ENCODE data around the gene SLC12A6.
"Not testable (repeated sequence)": the region's sequence is repeated elsewhere in the genome, so short reads cannot be mapped to it uniquely, and the experiment has no call there.

SLC12A6 gene

DNA sequence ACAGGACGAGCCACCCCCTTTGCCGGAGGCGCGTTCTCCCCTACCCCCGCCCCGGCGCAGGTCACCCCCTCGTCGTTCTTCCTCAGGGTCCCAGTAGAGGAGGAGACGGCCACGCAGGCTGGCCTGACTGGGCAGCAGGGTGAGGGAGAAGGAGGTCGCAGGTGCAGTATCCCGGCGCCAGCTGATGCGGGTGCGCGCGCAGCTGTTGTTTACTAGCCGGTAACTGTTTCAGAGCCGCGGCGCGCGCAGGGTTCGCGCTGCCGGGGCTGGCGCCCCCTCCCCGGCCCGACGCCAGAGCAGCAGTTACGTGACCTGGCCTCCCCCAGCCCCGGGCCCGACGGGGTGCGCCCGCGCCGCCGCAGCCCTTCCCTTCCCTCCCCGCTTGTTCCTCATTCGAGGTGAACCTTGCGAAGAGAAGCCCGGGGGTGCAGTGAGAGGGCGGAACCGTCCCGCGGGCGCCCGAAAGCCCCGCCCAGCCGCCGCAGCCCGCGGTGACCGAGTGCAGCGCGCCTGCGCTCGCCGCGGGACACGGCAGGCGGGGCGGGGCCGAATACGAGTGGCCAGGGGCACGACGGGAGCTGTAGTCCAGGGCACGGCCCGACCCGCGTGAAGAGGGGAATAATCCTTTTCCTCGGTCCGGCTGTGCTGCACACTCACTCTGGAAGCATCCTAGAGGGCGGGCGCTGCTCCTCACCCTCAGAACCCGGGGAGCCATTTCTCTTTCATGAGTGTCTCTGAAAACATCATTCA lies at the start of gene SLC12A6:
TSS of gene SLC12A6 (minus strand) at position 225 of the 750 bp plus-strand sequence. CDS start 1,101 bp downstream, outside the sequence.
- peak; percentile 91 for DNase-seq

- DNase-seq = not testable (repeated sequence)
Measured at GRCh38 chr15:34381829-34382521, 44.4 kb upstream of the SLC12A6 start.

DNA sequence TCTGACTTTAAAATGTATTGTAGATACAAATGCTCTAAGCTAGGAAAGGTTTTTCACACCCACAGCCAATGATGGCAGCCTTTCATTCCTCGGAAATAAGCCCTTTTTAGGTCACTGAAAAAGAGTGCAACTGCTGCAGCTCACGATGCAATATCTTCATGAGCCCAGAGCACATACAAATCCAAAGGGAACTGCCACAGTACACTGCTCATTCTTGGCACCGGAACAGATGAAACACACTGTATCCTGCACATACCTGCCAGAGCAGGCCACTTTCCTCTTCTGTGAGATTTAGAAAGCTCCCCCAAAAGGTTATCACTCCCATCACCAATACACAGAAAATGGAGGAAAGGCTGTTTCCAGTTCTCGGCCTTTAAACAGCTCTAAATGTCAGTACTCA lies 42.9 kb upstream of the SLC12A6 start:
- DNase-seq = not testable (repeated sequence)

DNA sequence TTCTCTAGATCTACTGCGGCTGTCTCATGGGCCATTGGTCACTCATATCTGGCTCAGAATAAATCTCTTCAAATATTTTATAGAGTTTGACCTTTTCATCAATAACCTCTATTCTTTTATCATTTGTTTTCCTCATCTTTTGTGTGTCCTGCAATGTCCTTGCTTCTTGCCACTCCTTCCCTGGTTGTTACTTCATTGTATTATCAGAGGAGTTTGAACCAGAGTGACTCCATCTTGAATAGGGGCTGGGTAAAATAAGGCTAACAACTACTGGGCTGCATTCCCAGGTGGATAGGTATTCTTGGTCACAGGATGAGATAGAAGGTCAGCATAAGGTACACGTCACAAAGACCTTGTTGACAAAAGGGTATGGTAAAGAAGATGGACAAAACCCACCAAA lies 39.3 kb upstream of the SLC12A6 start:
- no peak for DNase-seq

GRCh38 chr15:34375541-34375940 lies 38.0 kb upstream of the SLC12A6 start:
- not testable (repeated sequence) for DNase-seq

DNA sequence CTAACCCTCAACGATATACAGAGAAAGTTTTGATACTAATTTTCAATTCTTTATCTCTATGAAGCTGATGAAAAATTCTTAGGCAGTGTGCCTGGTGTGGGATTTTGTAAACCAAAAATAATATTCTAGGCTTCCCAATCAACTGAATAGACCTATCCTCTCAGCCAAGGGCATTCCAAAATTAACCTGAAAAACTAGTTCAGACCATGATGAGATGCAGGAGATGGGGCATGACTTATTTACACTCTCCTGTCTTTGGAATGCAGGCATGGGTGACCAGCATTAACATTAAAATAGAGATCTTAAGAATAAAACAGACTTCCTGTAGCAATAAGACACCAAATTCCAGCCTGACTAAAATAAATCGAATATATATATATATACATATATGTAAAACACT lies 37.2 kb upstream of the SLC12A6 start:
- no peak for DNase-seq

GRCh38 chr15:34373951-34374350 lies 36.4 kb upstream of the SLC12A6 start:
- DNase-seq = no peak

DNA sequence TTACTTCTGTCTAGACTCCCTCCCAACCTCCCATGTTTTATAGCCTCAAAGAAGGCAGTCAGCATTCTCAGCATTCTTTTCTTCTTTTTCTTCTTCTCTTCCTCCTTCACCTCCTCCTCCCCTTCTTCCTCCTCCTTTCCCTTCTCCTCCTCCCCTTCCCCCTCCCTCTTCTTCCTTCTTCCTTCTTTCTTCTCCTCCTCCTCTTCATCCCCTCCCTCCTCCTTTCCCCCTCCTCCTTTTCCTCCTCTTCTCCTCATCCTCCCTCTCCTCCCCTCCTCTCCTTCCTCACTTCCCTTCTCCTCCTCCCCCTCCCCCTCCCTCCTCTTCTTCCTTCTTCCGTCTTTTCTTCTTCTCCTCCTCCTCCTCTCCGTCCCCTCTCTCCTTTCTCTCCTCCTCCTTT lies 33.1 kb upstream of the SLC12A6 start:
- no peak for DNase-seq

- DNase-seq = peak; percentile 41
Measured at GRCh38 chr15:34370129-34370528, 32.5 kb upstream of the SLC12A6 start.

- DNase-seq = peak; percentile 92
Measured at GRCh38 chr15:34367101-34368081, 29.8 kb upstream of the SLC12A6 start, which contains the start of gene LPCAT4. LPCAT4 (minus strand) TSS chr15:34367196; CDS start chr15:34367100, 96 bp downstream.

DNA sequence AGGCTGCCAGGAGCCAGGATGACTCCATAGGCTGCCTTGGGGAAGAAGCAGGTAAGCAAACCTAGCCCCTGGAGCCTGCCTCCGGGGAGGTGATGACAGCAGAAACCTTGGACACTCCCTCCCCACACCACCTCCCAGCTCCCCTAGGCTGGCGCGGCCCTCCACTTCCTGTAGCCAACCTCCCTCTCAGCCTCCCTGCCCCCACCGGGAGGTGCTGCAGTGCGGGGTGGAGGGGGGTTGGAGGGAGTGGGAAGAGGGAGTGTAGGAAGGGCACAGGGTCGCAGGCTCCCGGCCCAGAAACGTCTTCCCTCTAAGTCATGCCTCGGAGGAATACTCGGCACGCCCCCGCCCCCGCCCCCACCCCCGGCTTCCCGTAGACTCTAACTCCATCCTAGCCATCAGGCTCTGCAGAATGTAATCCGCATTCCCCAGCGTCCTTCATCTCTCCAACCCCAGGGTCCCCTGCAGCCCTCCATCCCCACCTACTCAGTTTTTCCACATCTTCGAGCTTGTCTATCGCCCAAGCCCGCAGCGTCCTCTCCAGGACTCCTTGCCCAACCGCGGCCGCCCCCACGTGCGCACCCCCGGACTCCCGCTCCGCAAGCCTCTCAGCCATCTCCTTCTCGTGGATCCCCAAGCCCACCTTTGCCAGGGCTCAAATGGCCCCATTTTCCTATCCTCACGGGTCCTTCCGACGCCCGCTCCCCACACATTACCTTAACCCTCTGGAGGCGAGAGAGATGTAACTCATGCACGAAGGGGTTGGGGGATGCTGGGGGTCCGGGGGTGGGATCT lies 28.9 kb upstream of the SLC12A6 start:
- peak; percentile 69 for DNase-seq

DNA sequence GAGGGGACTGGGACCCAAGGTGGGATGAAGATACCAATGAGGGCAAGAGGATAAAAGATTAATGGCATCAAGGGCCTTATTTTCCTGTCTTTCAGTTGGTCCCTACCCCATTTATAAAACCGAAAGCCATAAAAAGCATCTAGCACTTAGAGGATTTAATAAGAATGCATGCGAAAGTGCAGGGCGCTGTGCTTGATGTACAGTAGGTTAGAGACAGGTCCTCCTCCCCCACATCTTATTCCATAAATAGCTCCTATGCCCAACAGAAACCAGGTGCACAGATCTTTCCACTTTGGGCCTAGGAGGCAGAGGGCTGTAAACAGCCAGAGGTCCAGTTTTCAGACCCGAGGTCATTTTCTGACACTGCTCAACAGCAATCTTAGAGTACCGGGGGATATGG lies 28.3 kb upstream of the SLC12A6 start:
- no peak for DNase-seq

GRCh38 chr15:34365091-34365825 lies 27.7 kb upstream of the SLC12A6 start:
- peak; percentile 44 for DNase-seq

- DNase-seq = no peak
Measured at GRCh38 chr15:34364041-34364440, 26.5 kb upstream of the SLC12A6 start.

- no peak for DNase-seq
Measured at GRCh38 chr15:34362047-34362773, 24.6 kb upstream of the SLC12A6 start.

DNA sequence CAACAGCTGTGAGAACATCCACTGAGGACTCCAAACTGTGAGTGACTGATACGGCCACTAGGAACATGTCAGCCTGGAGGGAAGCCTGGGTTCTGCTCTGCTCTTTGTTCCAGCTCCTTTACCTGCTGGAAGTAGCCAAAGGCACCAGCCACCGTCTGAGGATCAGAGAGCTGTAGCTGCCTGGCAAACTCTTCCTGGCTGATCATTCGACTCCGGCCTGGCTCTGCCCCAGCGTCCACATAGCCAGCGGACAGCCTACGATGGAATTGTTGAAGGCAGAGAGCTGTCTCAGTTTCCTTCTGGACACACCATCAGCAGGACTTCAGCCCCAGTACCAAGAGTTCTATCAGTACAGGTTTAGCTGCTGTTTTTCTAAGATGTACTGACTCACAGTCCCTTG lies 23.7 kb upstream of the SLC12A6 start:
- DNase-seq = no peak

- DNase-seq = no peak
Measured at GRCh38 chr15:34360298-34360697, 22.7 kb upstream of the SLC12A6 start.

DNA sequence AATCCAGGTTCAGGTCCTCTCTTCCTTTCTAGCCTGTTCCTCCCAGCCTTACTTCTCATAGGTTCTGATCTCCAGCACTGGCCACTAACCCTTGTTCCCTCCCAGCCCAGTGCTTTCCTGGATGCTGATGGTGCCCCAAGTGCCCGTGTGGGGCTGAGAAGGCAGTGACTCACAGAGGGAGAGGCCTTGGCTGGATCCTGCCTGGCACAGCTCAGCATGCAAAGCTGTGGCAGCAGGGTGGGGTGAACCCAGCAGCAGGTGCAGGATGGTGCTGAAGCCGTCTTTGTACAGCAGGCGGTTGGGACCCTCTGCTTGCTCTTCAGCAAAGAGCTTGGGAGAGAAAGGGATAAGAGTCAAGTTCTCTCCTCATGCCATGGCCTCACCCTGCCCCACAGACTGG lies 21.8 kb upstream of the SLC12A6 start:
- DNase-seq = no peak

- no peak for DNase-seq
Measured at GRCh38 chr15:34358948-34359347, 21.4 kb upstream of the SLC12A6 start.

DNA sequence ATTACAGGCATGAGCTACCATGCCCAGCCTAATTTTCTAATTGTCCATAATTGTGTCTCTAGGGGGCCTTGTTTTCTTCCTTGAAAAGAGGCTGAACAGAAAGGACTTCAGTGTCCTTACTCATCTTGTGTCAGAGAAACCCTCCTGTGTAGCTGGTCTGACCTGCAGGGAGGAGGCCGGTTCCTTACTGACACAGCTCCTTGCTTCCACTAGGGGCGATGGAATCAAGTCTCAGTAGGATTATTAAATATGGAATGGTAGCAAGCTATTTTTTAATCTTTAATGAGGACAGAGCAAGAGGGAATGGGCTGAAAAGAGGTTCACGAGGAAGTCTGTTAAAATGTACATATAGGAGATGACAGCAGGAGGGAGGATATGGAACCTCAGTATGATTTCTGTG lies 20.8 kb upstream of the SLC12A6 start:
- DNase-seq = no peak

- DNase-seq = no peak
Measured at GRCh38 chr15:34357653-34358052, 20.1 kb upstream of the SLC12A6 start.
